GM18951 (cell line): Measurements from ENCODE around the gene GPR65.

Experiments
- POLR2A ChIP-seq: IDR thresholded peaks from 4 replicates; pipeline ENCODE4 v1.6.1; 2011; ENCODE audit warnings: mild to moderate bottlenecking; ENCODE audit not compliant: insufficient read length, insufficient read depth; ENCODE audit errors: extremely low read depth
- in situ Hi-C: fragments of 300-500 bp; cut with MboI; formaldehyde crosslinking; loops from one replicate; pipeline ENCODE4 v1.12.0; 2022; ENCODE audit warnings: low sequenced_read_pairs, mixed read lengths, inconsistent platforms; ENCODE audit not compliant: unreplicated experiment

GPR65 gene

DNA sequence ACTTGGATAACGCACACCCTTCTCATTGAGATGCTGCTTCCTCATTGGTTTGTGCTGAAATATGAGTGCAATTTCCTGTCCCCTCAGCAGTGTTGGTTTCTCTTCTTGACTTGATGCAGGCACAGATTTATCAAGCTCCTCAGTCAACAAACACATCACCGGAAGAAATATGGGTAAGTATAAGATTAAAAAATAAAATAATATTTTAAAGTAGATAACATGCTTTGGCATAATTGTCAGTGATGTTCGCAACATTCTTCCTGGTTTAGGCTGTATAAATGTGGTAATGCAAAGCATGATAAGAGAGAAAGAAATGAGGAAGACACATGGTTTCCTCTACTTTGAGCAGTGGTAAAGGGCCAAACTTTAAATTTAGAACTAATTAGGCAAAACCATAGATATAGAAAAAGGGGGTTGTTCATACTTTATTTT, at the start of gene GPR65:
Gene GPR65, plus strand, starts transcription at position 86 of the 432 bp plus-strand sequence. CDS start 5,713 bp downstream, outside the sequence.
- in situ Hi-C loops = no loop called here
- TF ChIP-seq POLR2A = peak; percentile 34

DNA sequence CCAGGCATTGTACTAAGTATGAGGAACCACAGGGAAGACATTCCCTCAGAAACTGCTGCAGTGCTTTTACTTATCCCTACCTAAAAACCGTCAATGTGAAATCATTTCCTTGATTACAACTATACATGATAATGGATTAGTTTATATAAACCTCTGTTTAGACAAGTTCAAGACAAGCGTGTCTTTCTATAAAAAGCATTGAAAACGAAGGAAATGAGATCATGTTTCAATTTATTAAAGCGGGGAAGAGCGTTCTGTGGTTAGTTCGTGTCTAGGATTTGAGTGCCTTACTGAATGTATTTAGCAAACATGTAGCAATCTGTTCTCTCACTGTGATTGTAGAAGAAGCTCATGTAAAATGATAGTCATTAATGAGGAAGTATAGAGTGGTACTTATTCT, 49.4 kb upstream of the GPR65 start:
- in situ Hi-C loops = no loop called here
- TF ChIP-seq POLR2A = no peak

DNA sequence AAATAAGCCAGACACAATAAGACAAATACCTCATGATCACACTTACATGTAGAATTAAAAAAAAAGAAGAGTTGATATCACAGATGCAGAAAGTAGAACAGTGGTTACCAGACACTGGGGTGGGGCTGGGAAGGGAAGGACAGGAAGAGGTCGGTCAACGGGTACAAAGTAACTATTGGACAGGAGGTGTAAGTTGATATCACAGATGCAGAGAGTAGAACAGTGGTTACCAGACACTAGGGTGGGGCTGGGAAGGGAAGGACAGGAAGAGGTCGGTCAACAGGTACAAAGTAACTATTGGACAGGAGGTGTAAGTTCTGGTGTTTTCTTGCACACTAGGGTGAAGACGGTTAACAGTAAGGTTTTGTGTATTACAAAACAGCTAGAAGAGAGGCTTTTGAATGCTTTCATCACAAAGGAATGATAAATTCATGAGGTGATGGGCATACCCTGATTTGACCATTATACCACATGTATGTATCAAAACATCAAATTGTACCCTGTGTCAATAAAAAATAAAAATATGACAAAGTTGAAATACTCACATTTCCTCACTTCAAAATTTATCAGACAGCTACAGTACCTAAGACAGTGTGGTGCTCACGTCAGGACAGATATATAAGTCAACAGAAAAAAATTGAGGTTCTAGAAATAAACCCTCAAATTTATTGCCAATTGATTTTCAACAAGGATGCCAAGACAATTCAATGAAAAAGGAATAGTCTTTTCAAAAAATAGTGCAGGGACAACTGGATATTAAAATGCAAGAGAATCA, 44.7 kb upstream of the GPR65 start:
- no peak for TF ChIP-seq POLR2A
- in situ Hi-C loops = no loop called here

- in situ Hi-C loops = no loop called here
- TF ChIP-seq POLR2A = no peak
Measured at GRCh38 chr14:87961246-87961645, 43.7 kb upstream of the GPR65 start.

DNA sequence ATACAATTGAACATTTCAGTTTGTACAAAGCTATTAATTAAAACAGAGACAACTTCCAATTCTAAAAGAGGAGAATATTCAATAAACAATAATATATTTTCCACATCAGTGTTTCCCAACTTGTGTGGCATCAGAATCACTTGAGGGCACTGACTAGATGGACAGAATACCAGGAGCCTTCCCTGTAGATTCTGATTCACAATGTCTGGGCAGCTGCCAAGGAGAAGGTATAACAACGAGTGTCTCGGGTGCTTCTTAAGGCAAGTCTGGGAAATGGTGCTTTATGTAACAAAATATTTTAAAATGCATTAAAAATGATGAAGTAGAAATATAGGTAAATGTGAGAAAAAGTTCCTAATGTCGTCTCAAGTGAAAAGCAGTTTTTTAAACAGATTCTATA, 38.1 kb upstream of the GPR65 start:
- in situ Hi-C loops = no loop called here
- no peak for TF ChIP-seq POLR2A

DNA sequence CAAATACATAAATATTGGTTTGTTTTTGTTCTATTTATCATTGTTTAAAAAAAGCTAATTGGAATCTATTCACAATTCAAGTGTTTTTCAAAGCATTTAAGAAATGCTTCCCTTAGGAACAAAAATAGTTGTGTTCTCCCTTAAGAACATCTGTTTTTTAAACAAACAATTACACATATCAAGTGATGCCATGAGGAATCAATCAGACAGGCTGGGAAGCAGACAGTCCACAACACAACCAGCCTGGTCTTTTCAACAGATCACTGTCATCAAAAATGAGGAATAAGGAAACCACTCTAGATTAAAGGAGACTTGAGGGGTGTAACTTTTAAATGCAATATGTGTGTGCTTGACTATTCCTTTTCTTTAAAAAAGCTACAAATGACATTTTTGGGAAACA, 37.4 kb upstream of the GPR65 start:
- in situ Hi-C loops = no loop called here
- TF ChIP-seq POLR2A = no peak

DNA sequence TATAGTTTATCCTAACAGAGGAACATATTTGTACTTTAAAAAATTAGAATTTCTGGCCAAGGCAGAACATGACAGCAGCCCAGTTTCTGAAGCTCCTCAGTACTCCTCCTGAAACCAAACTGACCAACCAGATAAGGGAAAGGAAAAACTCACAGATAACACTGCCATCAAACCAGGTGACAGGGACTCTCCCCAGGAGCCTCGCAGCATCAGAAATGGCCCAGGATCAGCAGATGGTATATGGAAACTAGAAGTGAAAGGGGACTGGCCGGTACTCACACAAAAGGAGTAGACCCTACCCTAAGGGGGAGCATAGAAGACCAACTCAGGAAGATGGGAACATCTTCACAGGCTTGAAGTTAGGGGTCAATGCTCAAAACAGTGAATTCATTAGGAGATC, 33.9 kb upstream of the GPR65 start:
- in situ Hi-C loops = no loop called here
- TF ChIP-seq POLR2A = no peak

- in situ Hi-C loops = no loop called here
- no peak for TF ChIP-seq POLR2A
Measured at GRCh38 chr14:87975636-87976035, 29.3 kb upstream of the GPR65 start.

- in situ Hi-C loops = no loop called here
- no peak for TF ChIP-seq POLR2A
Measured at GRCh38 chr14:87979689-87980088, 25.2 kb upstream of the GPR65 start.

- in situ Hi-C loops = no loop called here
Measured at GRCh38 chr14:87989221-87989955, 15.5 kb upstream of the GPR65 start.

DNA sequence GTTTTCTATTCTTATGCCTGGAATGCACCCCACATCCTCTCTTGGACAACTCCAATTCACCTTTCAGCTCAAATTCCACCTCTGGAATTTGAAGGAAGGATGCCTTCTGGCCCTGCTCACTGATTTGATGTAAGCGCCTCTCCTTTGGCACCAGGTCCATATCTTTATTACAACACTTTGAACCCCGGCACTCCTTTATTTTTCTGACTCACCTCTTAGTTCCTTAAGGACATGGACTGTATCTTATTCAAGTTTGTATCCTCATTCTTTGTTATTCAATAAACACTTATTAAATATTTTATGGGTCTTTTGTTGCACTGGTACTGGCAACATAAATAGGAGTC, 15.0 kb upstream of the GPR65 start:
- no peak for TF ChIP-seq POLR2A

More at GRCh38 chr14:87989221-87989955, 15.5 kb upstream of the GPR65 start:
- TF ChIP-seq POLR2A = no peak

GRCh38 chr14:87990682-87991081, 14.3 kb upstream of the GPR65 start:
- in situ Hi-C loops = no loop called here
- TF ChIP-seq POLR2A = no peak

More for the DNA sequence above, 15.0 kb upstream of the GPR65 start:
- in situ Hi-C loops = no loop called here

DNA sequence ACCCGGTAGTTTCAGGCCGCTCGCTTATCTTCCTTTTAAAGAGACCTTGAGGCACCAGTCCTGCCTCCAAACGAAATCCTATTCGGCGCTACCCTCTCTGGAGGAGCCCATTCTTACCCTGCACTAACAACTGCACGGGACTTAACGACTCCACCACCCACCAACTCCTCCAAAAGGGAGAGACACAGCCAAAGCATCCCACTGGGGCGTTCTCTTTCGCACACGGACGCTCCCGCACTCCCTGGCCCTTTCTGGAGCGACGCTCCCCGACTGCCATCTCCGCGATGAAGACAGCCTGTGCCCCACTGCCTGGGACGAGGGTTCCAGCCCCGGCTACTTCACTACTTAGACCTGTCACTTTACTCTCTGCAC, 12.6 kb upstream of the GPR65 start:
- in situ Hi-C loops = no loop called here
- no peak for TF ChIP-seq POLR2A

DNA sequence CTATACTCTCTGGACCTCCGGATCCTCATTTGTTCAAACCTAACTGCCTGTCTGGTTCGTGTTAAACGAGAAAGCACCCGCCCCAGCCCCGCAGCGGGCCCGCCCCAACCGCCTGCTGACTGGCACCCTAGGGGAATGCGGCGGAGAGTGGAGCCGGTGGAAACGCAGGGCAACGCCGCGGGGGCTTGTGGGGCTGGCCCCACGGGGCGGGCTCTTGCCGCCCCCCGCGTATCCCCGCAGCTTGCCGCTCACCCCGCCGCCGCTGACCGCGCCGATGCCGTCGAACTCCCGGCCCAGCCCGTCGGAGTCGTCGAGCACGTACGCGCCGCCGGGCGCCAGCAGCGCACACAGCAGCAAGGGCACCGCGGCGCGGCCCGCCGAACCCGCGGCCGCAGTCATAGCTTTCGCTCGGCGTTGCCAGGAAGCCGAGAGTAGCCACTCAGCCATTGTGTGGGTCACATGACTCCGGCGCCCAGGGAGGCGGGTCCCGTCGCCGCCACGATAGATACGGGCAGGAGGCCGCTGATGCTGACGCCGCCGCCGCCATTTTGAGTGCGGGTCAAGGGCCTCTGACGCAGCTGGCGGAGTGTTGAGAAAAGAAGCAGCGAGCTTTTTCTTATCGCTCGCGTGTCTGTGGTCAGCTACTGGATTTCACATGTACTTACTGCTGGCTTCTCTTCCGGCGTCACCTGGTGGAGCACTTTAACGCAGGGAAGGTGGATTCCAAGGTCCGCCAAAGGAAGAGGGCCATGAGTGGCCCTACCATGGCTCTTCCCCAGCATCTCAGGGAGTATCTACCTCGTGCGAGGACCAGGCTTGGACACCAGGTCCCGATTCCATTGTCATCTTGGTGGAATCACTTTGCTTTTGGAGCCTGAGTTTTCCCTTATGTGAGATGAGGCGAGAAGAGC, 12.0 kb upstream of the GPR65 start, which contains the start of gene GALC:
Gene GALC, minus strand, starts transcription at position 465 of the 911 bp plus-strand sequence. Its CDS starts 18 bp downstream, at position 447.
- in situ Hi-C loops = no loop called here
- peak; percentile 73 for TF ChIP-seq POLR2A
